Gastrocnemius medialis (tissue), 4 donors: ENCODE measurements around the gene SORT1. TPM values are rescaled to one million over a fixed set of nuclear protein-coding genes. Genes with fewer than 3 reads are reported as not detected.
A peak's percentile ranks its signal among the peaks of the same experiment; 100 is the strongest.

Experiments
- ATAC-seq, 2 donors: fragments of 150-250 bp; one replicate each; pipeline ENCODE4 v1.9.1; 2016
- DNase-seq, 2 donors: peaks; one replicate each; pipeline ENCODE4 v3.0.0-alpha.2; 2019
- H3K27ac ChIP-seq, 4 donors: fragments of 200-600 bp; sonication (generic); 1 replicate in 1 of 4; 2 replicates in 3 of 4; pipeline ENCODE4 v1.5.1; 2016 to 2018; ENCODE audit warnings: mild to moderate bottlenecking in 2 of 4, moderate library complexity in 1 of 4
- H3K27me3 ChIP-seq, 3 donors: fragments of 200-600 bp; sonication (generic) in 2 of 3; 1 replicate in 1 of 3; 2 replicates in 2 of 3; pipeline versions ENCODE4 v1.5.1 to v1.6.0; 2016 to 2019; ENCODE audit warnings: mild to moderate bottlenecking in 1 of 3, moderate library complexity in 1 of 3
- H3K36me3 ChIP-seq, 2 donors: fragments of 200-600 bp; sonication (generic) in 1 of 2; one replicate each; pipeline ENCODE4 v1.5.1; 2017 to 2018
- H3K4me1 ChIP-seq, 2 donors: fragments of 200-600 bp; sonication (generic) in 1 of 2; one replicate each; pipeline ENCODE4 v1.5.1; 2016 to 2017; ENCODE audit warnings: mild to moderate bottlenecking in 2 of 2
- H3K4me3 ChIP-seq, 4 donors: fragments of 200-600 bp; sonication (generic) in 3 of 4; 1 replicate in 1 of 4; 2 replicates in 3 of 4; pipeline ENCODE4 v1.5.1; 2016 to 2019; ENCODE audit warnings: mild to moderate bottlenecking in 2 of 4
- H3K9me3 ChIP-seq, 3 donors: fragments of 200-600 bp; sonication (generic) in 2 of 3; 1 replicate in 1 of 3; 2 replicates in 2 of 3; pipeline ENCODE4 v1.5.1; 2016 to 2019
- CTCF ChIP-seq, 5 experiments: fragments of 450-650 bp in 3 of 5; fragments of 200-600 bp in 2 of 5; sonication (generic) in 2 of 5; IDR thresholded peaks in 4 of 5; conservative IDR thresholded peaks in 1 of 5; 1 replicate in 4 of 5; 2 replicates in 1 of 5; pipeline ENCODE4 v1.5.1; 2016 to 2019; ENCODE audit warnings: antibody characterized with exemption in 5 of 5, mild to moderate bottlenecking in 3 of 5, moderate library complexity in 3 of 5
- POLR2A ChIP-seq, 2 donors: fragments of 450-650 bp; IDR thresholded peaks; one replicate each; pipeline ENCODE4 v1.6.1; 2017; ENCODE audit warnings: antibody characterized with exemption in 2 of 2, mild to moderate bottlenecking in 2 of 2, moderate library complexity in 2 of 2
- in situ Hi-C, 4 donors: fragments of 200-750 bp; cut with MboI; loops; one replicate each; pipeline versions ENCODE4 v1.15.0 to v1.8.0; 2017; ENCODE audit warnings: low sequenced_read_pairs in 4 of 4
- intact Hi-C: fragments of 100-400 bp; cut with DNase I; formaldehyde crosslinking; loops from one replicate; pipeline ENCODE4 v1.15.1; 2023; ENCODE audit warnings: low total_unique reads
- total RNA-seq, 4 donors: library from RNA; depleted of rRNA; stranded (reverse); fragments of >200 nt; gene quantifications; one replicate each; pipeline versions ENCODE4 v1.1.0 to v1.2.3, GENCODE V29; 2016

The SORT1 gene
- total RNA-seq, 4 donors from 2014 or later: 93.7 to 226 (median 190) TPM

- Histone ChIP-seq H3K4me1 (peaks cover 10 to 27% of the 10 kb centered on the region in 2 donors), H3K27me3 (no peaks in the 10 kb centered on the region), H3K27ac (peak overlapping the region in 3 of 4 donors; percentile 57 to 85 (median 77)), H3K36me3 (no peaks in the 10 kb centered on the region), H3K4me3 (no peak overlapping the region), H3K9me3 (no peaks in the 10 kb centered on the region)
- TF ChIP-seq CTCF (IDR thresholded peaks at IDR 0.05 in 4 of 5, conservative IDR thresholded peaks at IDR 0.05 in 1 of 5): no peak
- TF ChIP-seq POLR2A (IDR thresholded peaks at IDR 0.05): no peak
- intact Hi-C loops: loop anchor here (5.0 kb wide), 1 partner anchor 257 kb away; no protein-coding TSS in a partner anchor
- peak; percentile 79 to 91 for ATAC-seq
- in situ Hi-C loops: loop anchor here in 3 of 4 donors (5.0 to 25.0 kb wide), 4 partner anchors 122 to 262 kb away; partner anchors contain the start of genes GPR61 (in 2 of the 3), GNAI3 (in 1 of the 3) and SORT1 (in 1 of the 3)
- DNase-seq: peak; percentile 81 to 84
These were observed 122.9 kb downstream of the SORT1 start for GRCh38 chr1:109274533-109275476.

GRCh38 chr1:109273570-109274288, 124.0 kb downstream of the SORT1 start:
- intact Hi-C loops: no loop called here

GRCh38 chr1:109272831-109273547, 124.7 kb downstream of the SORT1 start:
- TF ChIP-seq POLR2A (IDR thresholded peaks at IDR 0.05): no peak
- no peak for TF ChIP-seq CTCF (IDR thresholded peaks at IDR 0.05 in 4 of 5, conservative IDR thresholded peaks at IDR 0.05 in 1 of 5)
- Histone ChIP-seq H3K27me3 (no peaks in the 10 kb centered on the region), H3K4me3 (no peak overlapping the region), H3K4me1 (peaks cover 10 to 27% of the 10 kb centered on the region in 2 donors), H3K36me3 (no peaks in the 10 kb centered on the region), H3K9me3 (no peaks in the 10 kb centered on the region), H3K27ac (peak overlapping the region in 2 of 4 donors; percentile 21 to 85)
- no peak for ATAC-seq
- in situ Hi-C loops: loop anchor here in 1 of 4 donors (10.0 kb wide), 1 partner anchor 262 kb away; the partner anchor contains the start of gene GPR61
- DNase-seq: no peak
- intact Hi-C loops: no loop called here

More at GRCh38 chr1:109273570-109274288, 124.0 kb downstream of the SORT1 start:
- Histone ChIP-seq H3K4me1 (peaks cover 10 to 27% of the 10 kb centered on the region in 2 donors), H3K36me3 (no peaks in the 10 kb centered on the region), H3K4me3 (no peak overlapping the region), H3K27ac (peak overlapping the region in 3 of 4 donors; percentile 57 to 85 (median 77)), H3K9me3 (no peaks in the 10 kb centered on the region), H3K27me3 (no peaks in the 10 kb centered on the region)
- no peak for TF ChIP-seq POLR2A (IDR thresholded peaks at IDR 0.05)
- TF ChIP-seq CTCF (IDR thresholded peaks at IDR 0.05 in 4 of 5, conservative IDR thresholded peaks at IDR 0.05 in 1 of 5): no peak
- no peak for DNase-seq
- no peak for ATAC-seq
- in situ Hi-C loops: loop anchor here in 1 of 4 donors (10.0 kb wide), 1 partner anchor 261 kb away; the partner anchor contains the start of gene GPR61
